ENCODE results near the gene LAMC1. TPM values are rescaled to one million over a fixed set of nuclear protein-coding genes. Genes with fewer than 3 reads are reported as not detected.
A peak's percentile ranks its signal among the peaks of the same experiment; 100 is the strongest.

The LAMC1 gene
- total and polyA plus RNA-seq, 2 of the 4 experiments (the other 2 are of a cell fraction): 249 to 394 TPM

GRCh38 chr1:183033205-183033604 lies 10.0 kb downstream of the LAMC1 start:
- Histone ChIP-seq H2AK5ac (ENCODE audit: low read depth, low read length) (no peak overlapping the region), H3K14ac (replicated peaks; ENCODE audit: low read depth, low read length) (0 out of 2 replicates have a peak overlapping the region, but pooled peaks have one; percentile 51), H3K23ac (ENCODE audit: low read depth, low read length) (peak overlapping the region; percentile 20; the same call in 1 of the 2 replicates), H3K4ac (ENCODE audit: low read depth, low read length) (no peak overlapping the region), H3K4me1 (ENCODE audit: control insufficient read depth, insufficient read depth, low read length) (peaks cover 14% of the 10 kb centered on the region), H3K4me3 (ENCODE audit: insufficient read depth, low read depth, low read length) (no peak overlapping the region), H3K27me3 (ENCODE audit: control insufficient read depth, insufficient read depth, low read length) (no peaks in the 10 kb centered on the region), H3K36me3 (ENCODE audit: control insufficient read depth, insufficient read depth, low read length) (peaks cover 10% of the 10 kb centered on the region), H3K9me3 (ENCODE audit: control insufficient read depth, insufficient read depth, low read length) (no peaks in the 10 kb centered on the region), H3K9me1 (ENCODE audit: insufficient read depth, low read length) (peaks cover 19% of the 10 kb centered on the region), H2BK5ac (ENCODE audit: low read depth, low read length, poor library complexity, severe bottlenecking) (no peak overlapping the region), H4K20me1 (ENCODE audit: insufficient read depth, low read length) (peaks cover 83% of the 10 kb centered on the region), H4K5ac (ENCODE audit: low read depth, low read length) (0 out of 2 replicates have a peak overlapping the region, but pooled peaks have one; percentile 49), H2BK15ac (ENCODE audit: low read depth, low read length) (no peak overlapping the region), H2BK20ac (ENCODE audit: low read depth, low read length) (no peak overlapping the region), H3K18ac (ENCODE audit: low read depth, low read length) (no peak overlapping the region), H2BK120ac (ENCODE audit: low read depth, low read length) (no peak overlapping the region), H3K9ac (ENCODE audit: low read depth, low read length) (no peak overlapping the region), H4K91ac (ENCODE audit: insufficient read depth, low read depth, low read length) (no peak overlapping the region; the same call in 1 of the 2 replicates), H2AK9ac (replicated peaks; ENCODE audit: low read depth, low read length, poor library complexity) (no peak overlapping the region), H4K8ac (ENCODE audit: low read depth in 2 of 2, low read length in 2 of 2) (no peak overlapping the region), H3K27ac (ENCODE audit: insufficient read depth, low read length) (no peak overlapping the region), H3K79me1 (ENCODE audit: low read depth in 1 of 2, low read length in 2 of 2) (peaks cover 4 to 48% of the 10 kb centered on the region in 2 experiments), H2AFZ (replicated peaks; ENCODE audit: low read length, poor library complexity) (no peak overlapping the region), H3K56ac (ENCODE audit: extremely low read depth, insufficient read depth, low read length) (no peak overlapping the region), H3K4me2 (ENCODE audit: low read depth, low read length) (no peak overlapping the region)
- POLR2A ChIA-PET (ENCODE audit: unreplicated experiment): no interaction called here
- TF ChIP-seq RAD21 (IDR thresholded peaks at IDR 0.05; ENCODE audit: low read length): no peak
- no peak for TF ChIP-seq MAFK (IDR thresholded peaks at IDR 0.05; ENCODE audit: low read depth, low read length)
- no peak for TF ChIP-seq SMC3 (IDR thresholded peaks at IDR 0.05; ENCODE audit: low read depth, low read length)
- TF ChIP-seq, protein P1, sequence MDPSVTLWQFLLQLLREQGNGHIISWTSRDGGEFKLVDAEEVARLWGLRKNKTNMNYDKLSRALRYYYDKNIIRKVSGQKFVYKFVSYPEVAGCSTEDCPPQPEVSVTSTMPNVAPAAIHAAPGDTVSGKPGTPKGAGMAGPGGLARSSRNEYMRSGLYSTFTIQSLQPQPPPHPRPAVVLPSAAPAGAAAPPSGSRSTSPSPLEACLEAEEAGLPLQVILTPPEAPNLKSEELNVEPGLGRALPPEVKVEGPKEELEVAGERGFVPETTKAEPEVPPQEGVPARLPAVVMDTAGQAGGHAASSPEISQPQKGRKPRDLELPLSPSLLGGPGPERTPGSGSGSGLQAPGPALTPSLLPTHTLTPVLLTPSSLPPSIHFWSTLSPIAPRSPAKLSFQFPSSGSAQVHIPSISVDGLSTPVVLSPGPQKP (IDR thresholded peaks at IDR 0.05; ENCODE audit: borderline replicate concordance, low read depth, low read length): no peak
- TF ChIP-seq, protein P2, sequence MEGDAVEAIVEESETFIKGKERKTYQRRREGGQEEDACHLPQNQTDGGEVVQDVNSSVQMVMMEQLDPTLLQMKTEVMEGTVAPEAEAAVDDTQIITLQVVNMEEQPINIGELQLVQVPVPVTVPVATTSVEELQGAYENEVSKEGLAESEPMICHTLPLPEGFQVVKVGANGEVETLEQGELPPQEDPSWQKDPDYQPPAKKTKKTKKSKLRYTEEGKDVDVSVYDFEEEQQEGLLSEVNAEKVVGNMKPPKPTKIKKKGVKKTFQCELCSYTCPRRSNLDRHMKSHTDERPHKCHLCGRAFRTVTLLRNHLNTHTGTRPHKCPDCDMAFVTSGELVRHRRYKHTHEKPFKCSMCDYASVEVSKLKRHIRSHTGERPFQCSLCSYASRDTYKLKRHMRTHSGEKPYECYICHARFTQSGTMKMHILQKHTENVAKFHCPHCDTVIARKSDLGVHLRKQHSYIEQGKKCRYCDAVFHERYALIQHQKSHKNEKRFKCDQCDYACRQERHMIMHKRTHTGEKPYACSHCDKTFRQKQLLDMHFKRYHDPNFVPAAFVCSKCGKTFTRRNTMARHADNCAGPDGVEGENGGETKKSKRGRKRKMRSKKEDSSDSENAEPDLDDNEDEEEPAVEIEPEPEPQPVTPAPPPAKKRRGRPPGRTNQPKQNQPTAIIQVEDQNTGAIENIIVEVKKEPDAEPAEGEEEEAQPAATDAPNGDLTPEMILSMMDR (conservative IDR thresholded peaks at IDR 0.05; ENCODE audit: low read depth, low read length): no peak
- no peak for TF ChIP-seq FOS (IDR thresholded peaks at IDR 0.05; ENCODE audit: low read depth, low read length)
- no peak for TF ChIP-seq CEBPB (IDR thresholded peaks at IDR 0.05; ENCODE audit: low read depth, low read length)
- no peak for TF ChIP-seq MAZ (IDR thresholded peaks at IDR 0.05; ENCODE audit: borderline replicate concordance, low read depth, low read length)
- no peak for TF ChIP-seq NFE2L2 (IDR thresholded peaks at IDR 0.05; ENCODE audit: low read depth, low read length)
- no peak for TF ChIP-seq RCOR1 (IDR thresholded peaks at IDR 0.05; ENCODE audit: insufficient replicate concordance, low read length)
- TF ChIP-seq, protein P3, sequence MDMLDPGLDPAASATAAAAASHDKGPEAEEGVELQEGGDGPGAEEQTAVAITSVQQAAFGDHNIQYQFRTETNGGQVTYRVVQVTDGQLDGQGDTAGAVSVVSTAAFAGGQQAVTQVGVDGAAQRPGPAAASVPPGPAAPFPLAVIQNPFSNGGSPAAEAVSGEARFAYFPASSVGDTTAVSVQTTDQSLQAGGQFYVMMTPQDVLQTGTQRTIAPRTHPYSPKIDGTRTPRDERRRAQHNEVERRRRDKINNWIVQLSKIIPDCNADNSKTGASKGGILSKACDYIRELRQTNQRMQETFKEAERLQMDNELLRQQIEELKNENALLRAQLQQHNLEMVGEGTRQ (IDR thresholded peaks at IDR 0.05; ENCODE audit: low read depth, low read length): no peak
- TF ChIP-seq CHD1 (IDR thresholded peaks at IDR 0.05; ENCODE audit: low read depth, low read length): no peak
- no peak for TF ChIP-seq MXI1 (IDR thresholded peaks at IDR 0.05; ENCODE audit: borderline replicate concordance, low read depth, low read length)
- no peak for TF ChIP-seq RFX5 (IDR thresholded peaks at IDR 0.05; ENCODE audit: low read depth, low read length)
- TF ChIP-seq POLR2A (IDR thresholded peaks at IDR 0.05; ENCODE audit: low read depth, low read length): no peak
- ATAC-seq (ENCODE audit: low read depth): no peak
- WGBS, 2 experiments (ENCODE audit: extremely low coverage in 2 of 2, insufficient read length in 1 of 2): no CpG with 5 or more reads among the region's 2 CpGs
- CTCF ChIA-PET: interaction anchor here (0.9 kb wide), 1 partner anchor 33 kb away, joined by 3 read pairs; no protein-coding TSS in a partner anchor
- DNase-seq: no peak
- in situ Hi-C loops (cut with MboI; ENCODE audit: low sequenced_read_pairs): no loop called here
- intact Hi-C loops (cut with micrococcal nuclease): no loop called here
- dilution Hi-C loops (cut with HindIII; ENCODE audit: low sequenced_read_pairs, unreplicated experiment): no loop called here
- no TSS peak for BruUV-seq (replicated peaks)

Data from IMR-90 (cell line).